ENCODE results near the gene TMEM120B. TPM values are rescaled to one million over a fixed set of nuclear protein-coding genes. Genes with fewer than 3 reads are reported as not detected.

Gene TMEM120B
- total RNA-seq, 1 donor from 2014 or later, result 7.2 TPM

GRCh38 chr12:121819212-121819949 is 106.8 kb downstream of the TMEM120B start:
- DNase-seq, result no peak

- DNase-seq, result no peak
Measured at GRCh38 chr12:121820056-121820455, 107.5 kb downstream of the TMEM120B start.

- DNase-seq, result no peak
Measured at GRCh38 chr12:121822393-121823100, 110.0 kb downstream of the TMEM120B start.

GRCh38 chr12:121823101-121823726 is 110.7 kb downstream of the TMEM120B start:
- DNase-seq, result no peak

GRCh38 chr12:121823727-121824115 is 111.2 kb downstream of the TMEM120B start:
- DNase-seq, result no peak

- no peak for DNase-seq
Measured at GRCh38 chr12:121825041-121825523, 112.5 kb downstream of the TMEM120B start.

- DNase-seq, result no peak
Measured at GRCh38 chr12:121826318-121827150, 114.0 kb downstream of the TMEM120B start.

- no peak for DNase-seq
Measured at GRCh38 chr12:121827351-121828099, 115.0 kb downstream of the TMEM120B start.

GRCh38 chr12:121828306-121828705 is 115.8 kb downstream of the TMEM120B start:
- DNase-seq, result no peak

- no peak for DNase-seq
Measured at GRCh38 chr12:121828826-121829225, 116.3 kb downstream of the TMEM120B start.

GRCh38 chr12:121829250-121829918 is 116.8 kb downstream of the TMEM120B start:
- no peak for DNase-seq

- DNase-seq, result no peak
Measured at GRCh38 chr12:121830134-121830533, 117.6 kb downstream of the TMEM120B start.

GRCh38 chr12:121830588-121831265 is 118.2 kb downstream of the TMEM120B start:
- no peak for DNase-seq

Other genes with a start within 250 kb of the TMEM120B start
- gene KDM2B, start 131.7 kb upstream of the TMEM120B start, total RNA-seq, result 26.1 TPM
- gene ORAI1, start 86.2 kb upstream of the TMEM120B start, total RNA-seq, result 5.6 TPM
- gene MORN3, start 43.1 kb upstream of the TMEM120B start, total RNA-seq, result 0.59 TPM
- 5.1 TPM for gene RHOF, start 80.9 kb downstream of the TMEM120B start, total RNA-seq
- 5.3 TPM for gene SETD1B, start 91.3 kb downstream of the TMEM120B start, total RNA-seq
- not detected for gene HPD, start 146.1 kb downstream of the TMEM120B start, total RNA-seq
- 34.2 TPM for gene PSMD9, start 176.0 kb downstream of the TMEM120B start, total RNA-seq
- gene CFAP251, start 205.8 kb downstream of the TMEM120B start, total RNA-seq, result 2.2 TPM